HG02943 (cell line): Measurements from ENCODE around the gene DCAF8.
"Not testable (repeated sequence)": the region's sequence is repeated elsewhere in the genome, so short reads cannot be mapped to it uniquely, and the experiment has no call there.

Source experiments
- ATAC-seq: cut with Tn5 transposase; IDR thresholded peaks from one replicate; pipeline ENCODE4 v1.9.1; 2021; ENCODE audit warnings: mild to moderate bottlenecking, low read depth, moderate library complexity; ENCODE audit not compliant: unreplicated experiment

Gene DCAF8

GRCh38 chr1:160261893-160262794 lies at the start of gene DCAF8:
TSS of gene DCAF8 (minus strand) at chr1:160262549. CDS start at chr1:160244008, 18,541 bp downstream.
- peak; percentile 84 for ATAC-seq

- ATAC-seq: no peak
These were observed 47.2 kb upstream of the DCAF8 start for GRCh38 chr1:160309571-160309970.

GRCh38 chr1:160309185-160309557 lies 46.8 kb upstream of the DCAF8 start:
- no peak for ATAC-seq

- no peak for ATAC-seq
These were observed 46.3 kb upstream of the DCAF8 start for GRCh38 chr1:160308451-160309184.

- no peak for ATAC-seq
These were observed 44.9 kb upstream of the DCAF8 start for GRCh38 chr1:160307118-160307791.

GRCh38 chr1:160300173-160300572 lies 37.8 kb upstream of the DCAF8 start:
- ATAC-seq: no peak

GRCh38 chr1:160296036-160296435 lies 33.7 kb upstream of the DCAF8 start:
- no peak for ATAC-seq

- no peak for ATAC-seq
These were observed 30.9 kb upstream of the DCAF8 start for GRCh38 chr1:160293020-160293968.

GRCh38 chr1:160291248-160292220 lies 29.2 kb upstream of the DCAF8 start:
- no peak for ATAC-seq

- ATAC-seq: not testable (repeated sequence)
These were observed 25.4 kb upstream of the DCAF8 start for GRCh38 chr1:160287769-160288168.

- no peak for ATAC-seq
These were observed 23.2 kb upstream of the DCAF8 start for GRCh38 chr1:160285506-160285905.

GRCh38 chr1:160284782-160285344 lies 22.5 kb upstream of the DCAF8 start, which contains the start of gene PEX19:
TSS of gene PEX19 (minus strand) at chr1:160285133. CDS start at chr1:160285124, 9 bp downstream.
- peak; percentile 96 for ATAC-seq

- no peak for ATAC-seq
These were observed 22.0 kb upstream of the DCAF8 start for GRCh38 chr1:160284220-160284781.

GRCh38 chr1:160282807-160283206 lies 20.5 kb upstream of the DCAF8 start:
- no peak for ATAC-seq

- ATAC-seq: no peak
These were observed 15.6 kb upstream of the DCAF8 start for GRCh38 chr1:160277987-160278386.

- no peak for ATAC-seq
These were observed 15.0 kb upstream of the DCAF8 start for GRCh38 chr1:160277330-160277729.

GRCh38 chr1:160271025-160271424 lies 8.7 kb upstream of the DCAF8 start:
- ATAC-seq: no peak
